ENCODE measurements around the gene LPP.

The LPP gene

DNA sequence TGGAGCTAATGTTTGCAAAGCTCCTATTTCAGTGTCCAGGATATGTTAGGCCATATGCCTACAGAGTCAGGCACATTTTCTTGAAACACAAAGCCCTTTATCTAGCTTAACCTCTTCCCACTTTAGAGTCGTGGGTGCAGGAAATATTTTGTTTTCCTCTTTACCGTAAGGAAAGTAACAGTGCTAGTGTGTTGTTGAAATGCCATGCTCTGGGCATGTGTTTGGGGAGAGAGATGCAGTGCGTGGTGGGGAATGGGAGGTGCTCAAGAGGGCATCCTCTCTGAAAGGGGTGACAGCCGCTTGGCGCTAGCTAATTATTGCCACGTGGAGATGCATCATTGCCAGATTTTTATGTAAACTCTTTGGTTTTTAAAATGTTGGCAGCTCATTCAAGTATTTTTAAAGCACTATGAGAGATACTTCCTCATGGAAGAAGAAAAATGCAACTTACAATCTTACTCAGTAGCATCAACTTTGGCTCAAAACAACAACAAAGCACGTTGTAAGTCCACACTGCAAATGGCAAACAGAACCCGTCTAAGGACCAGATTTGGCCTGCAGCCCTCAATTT lies 152.6 kb downstream of the LPP start:
- no peak for DNase-seq

DNA sequence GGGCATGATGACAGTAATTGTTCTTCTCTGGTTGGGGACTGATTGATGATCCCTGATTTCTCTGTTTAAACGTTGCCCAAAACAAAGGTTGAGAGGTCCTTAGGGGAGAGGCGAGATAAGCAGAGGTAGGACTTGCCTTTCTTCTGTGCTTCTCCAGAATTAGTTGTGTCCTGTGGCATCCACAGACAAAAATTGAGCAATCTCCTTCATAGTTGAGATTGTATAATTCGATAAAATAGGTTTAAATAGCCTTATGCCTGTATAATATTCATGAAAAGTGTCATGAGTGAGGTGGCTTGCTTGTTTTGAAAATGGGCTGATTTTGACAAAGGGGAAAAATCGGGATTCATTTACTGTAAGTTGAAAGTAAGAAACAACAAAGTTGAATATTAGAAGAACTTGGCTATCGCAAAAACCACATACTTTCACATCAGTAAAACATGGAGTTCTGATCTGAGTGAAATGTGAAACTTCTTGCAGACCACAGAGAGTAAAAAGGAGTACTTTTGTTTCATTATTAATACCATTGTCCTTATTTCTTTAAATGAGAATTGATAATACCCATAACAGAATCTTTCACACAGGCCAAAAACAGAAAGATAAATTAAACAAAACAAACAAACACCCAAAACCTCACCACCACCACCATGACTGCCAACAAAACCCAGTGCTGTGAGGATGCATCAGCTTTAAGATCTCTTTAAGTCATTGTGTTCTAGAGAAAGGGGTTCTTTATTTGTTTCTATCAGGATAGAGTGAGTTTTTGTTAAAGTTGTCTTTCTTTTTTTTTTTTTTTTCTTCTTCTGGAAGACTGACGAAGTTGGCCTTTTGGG lies 155.7 kb downstream of the LPP start:
- no peak for DNase-seq

GRCh38 chr3:188310270-188310710 lies 156.3 kb downstream of the LPP start:
- no peak for DNase-seq

- no peak for DNase-seq
Observed at GRCh38 chr3:188315553-188315952, 161.6 kb downstream of the LPP start.

GRCh38 chr3:188316021-188316722 lies 162.2 kb downstream of the LPP start:
- no peak for DNase-seq

- DNase-seq = no peak
Observed at GRCh38 chr3:188316723-188317070, 162.7 kb downstream of the LPP start.

- DNase-seq = no peak
Observed at GRCh38 chr3:188319569-188319968, 165.6 kb downstream of the LPP start.

DNA sequence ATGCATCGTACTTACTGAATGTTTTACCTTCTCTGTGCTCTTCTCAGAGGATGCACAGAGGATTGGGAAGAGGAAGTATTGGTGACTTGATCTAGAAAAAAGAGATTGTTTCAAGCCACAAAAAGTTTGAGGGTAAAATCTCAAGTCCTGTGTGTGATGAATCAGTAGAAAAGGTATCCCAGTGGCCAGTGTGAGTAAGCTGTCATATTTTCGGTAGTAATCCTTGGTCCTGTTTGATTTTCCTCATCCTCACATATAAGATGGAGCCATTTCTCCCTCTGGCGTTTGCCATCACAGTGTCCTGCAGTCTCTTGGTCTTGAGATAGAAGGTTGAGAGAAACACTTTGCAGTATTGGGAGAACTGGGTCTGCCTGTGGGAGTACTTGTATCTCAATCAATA lies 166.8 kb downstream of the LPP start:
- DNase-seq = no peak

- no peak for DNase-seq
Observed at GRCh38 chr3:188321258-188321657, 167.3 kb downstream of the LPP start.

GRCh38 chr3:188322135-188322887 lies 168.4 kb downstream of the LPP start:
- no peak for DNase-seq

DNA sequence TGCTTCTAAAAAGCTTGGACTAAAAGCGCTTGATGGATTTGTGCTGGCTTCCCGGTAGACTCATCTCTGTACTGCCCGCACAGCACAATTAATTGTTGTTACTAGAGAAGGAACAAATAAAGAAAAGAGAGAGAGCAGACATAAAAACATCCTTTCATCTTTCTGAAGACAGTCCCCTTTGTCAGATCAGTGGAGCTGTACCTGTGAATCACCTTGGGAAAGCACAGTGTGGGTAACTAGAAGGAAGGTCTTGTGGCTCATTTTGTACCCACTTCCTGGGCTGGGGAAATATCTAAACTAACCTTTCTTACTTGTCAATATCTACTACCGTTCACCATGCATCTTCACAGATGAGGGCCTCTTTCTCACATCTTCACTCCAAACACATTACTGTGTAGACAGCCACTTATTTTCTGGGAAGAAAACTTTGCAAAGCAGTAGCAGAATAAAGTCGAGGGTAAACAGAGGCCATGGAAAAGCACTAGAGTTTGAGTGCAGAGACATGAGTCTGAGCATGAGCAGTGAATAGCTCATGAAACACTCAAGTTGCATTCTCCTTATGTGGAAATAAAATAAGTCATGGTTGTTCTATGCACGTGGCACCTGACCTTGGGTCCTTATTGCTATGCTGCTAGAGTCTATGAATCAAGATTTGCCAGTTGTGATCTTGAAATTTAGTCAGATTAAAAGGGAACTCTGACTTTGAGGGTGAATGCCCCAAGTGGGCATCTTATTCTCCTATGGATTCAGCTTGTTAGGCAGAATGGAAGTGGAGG lies 169.3 kb downstream of the LPP start:
- no peak for DNase-seq

GRCh38 chr3:188326111-188326510 lies 172.2 kb downstream of the LPP start:
- DNase-seq = no peak

GRCh38 chr3:188326968-188327367 lies 173.0 kb downstream of the LPP start:
- no peak for DNase-seq

DNA sequence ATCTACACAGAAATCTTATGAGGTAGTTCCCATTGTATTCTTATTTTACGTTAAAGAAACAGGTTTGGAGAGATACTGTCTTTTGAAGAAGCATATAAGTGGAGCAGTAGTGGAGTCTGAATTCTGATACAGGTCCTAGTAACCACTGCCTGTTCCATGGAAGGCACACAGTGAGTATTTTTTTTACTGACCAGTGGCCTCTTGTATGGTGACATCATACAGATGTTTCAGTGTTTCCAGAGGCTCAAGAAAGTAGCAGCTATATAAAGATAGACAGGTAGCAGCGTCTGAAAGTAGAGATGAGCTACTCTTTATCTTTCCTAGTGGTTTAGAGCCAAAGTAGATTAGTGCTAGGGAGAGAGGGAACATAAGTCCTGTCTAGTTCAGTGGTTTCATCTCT lies 173.5 kb downstream of the LPP start:
- no peak for DNase-seq

GRCh38 chr3:188330138-188330537 lies 176.2 kb downstream of the LPP start:
- no peak for DNase-seq

DNA sequence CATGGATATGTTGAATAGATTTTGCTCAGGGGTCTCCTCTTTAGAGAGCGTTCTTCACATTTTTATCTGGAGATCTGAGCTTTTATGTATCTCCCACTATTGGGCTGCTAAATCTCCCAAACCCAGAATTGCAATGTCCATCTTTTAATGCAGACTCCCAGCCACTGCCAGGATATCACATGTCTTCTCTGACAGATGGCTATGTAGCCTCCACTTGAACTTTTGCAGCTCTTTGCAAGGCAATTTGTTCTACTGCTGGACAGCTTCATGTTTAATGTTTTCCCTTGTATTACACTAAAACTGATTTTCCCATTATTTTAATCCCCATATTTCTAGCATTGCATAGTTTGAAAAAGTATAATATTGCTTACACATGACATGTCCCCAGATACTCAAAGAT lies 177.2 kb downstream of the LPP start:
- DNase-seq = no peak

DNA sequence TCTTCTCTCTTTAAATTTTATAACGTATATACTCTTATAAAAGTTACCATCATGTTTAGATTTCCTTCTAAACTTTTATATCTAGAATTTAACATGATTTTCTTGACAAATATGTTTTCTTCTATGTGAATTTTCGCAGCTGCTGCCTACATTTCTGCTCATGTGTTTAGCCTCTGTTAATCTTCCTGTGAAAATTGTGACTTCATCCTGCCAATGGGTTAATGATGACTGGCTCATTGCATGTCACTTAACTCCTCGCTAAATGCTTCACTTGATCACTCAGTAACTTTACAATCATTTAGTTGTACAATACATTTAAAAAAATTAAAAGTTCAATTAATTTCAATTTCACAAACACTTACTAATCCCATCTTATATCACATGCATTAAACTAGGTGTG lies 178.1 kb downstream of the LPP start:
- no peak for DNase-seq

GRCh38 chr3:188335656-188336055 lies 181.7 kb downstream of the LPP start:
- no peak for DNase-seq

GRCh38 chr3:188336178-188336577 lies 182.2 kb downstream of the LPP start:
- no peak for DNase-seq

GRCh38 chr3:188337232-188337631 lies 183.3 kb downstream of the LPP start:
- no peak for DNase-seq

DNA sequence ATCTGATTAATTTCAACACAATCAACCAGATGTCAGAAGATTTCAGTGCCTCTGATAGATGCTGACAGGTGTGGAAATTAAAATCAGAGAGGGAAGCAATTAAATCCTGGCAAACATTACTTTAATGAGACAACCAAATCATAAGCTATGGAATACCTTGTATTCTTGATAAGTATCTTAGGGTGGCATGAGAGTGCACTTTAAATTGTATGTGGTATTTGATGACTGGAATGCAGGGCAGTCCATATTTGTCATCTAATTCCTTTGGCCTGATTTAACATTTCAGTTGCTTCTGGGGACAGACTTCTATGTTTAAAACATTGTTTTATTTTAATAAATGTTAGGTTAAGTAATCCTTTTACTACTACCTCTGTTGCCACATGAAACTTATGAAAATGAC lies 184.1 kb downstream of the LPP start:
- no peak for DNase-seq
